GM12878 (cell line): Measurements from ENCODE around the gene AK4. TPM values are rescaled to one million over a fixed set of nuclear protein-coding genes. Genes with fewer than 3 reads are reported as not detected.

Experiments
- ATAC-seq: fragments of 200-7000 bp; cut with Tn5 transposase; 3 replicates; pipeline ENCODE4 v1.9.1; 2020; ENCODE audit warnings: mild to moderate bottlenecking, moderate library complexity
- BruUV-seq: library from RNA; stranded (reverse); fragments of 400-500 nt; replicated peaks from 2 replicates; lab custom pipeline; 2021; lab: Mats Ljungman, UMichigan
- CTCF ChIA-PET: fragments of 300-600 bp; sonication (Branson Sonifier 250); formaldehyde crosslinking; extraction: SDS; loops from one replicate; lab custom pipeline; 2021; ENCODE audit warnings: inconsistent platforms; lab: Yijun Ruan, JAX
- POLR2A ChIA-PET: fragments of 350-600 bp; formaldehyde crosslinking; extraction: SDS; loops from one replicate; lab custom pipeline; 2021; ENCODE audit warnings: inconsistent platforms; lab: Charles Lee
- RAD21 ChIA-PET: fragments of 300-600 bp; sonication (Branson Sonifier 250); formaldehyde crosslinking; loops from one replicate; lab custom pipeline; 2023; ENCODE audit warnings: antibody characterized with exemption; ENCODE audit not compliant: unreplicated experiment; lab: Charles Lee
- SMC1A ChIA-PET: fragments of 300-600 bp; sonication (Branson Sonifier 250); formaldehyde crosslinking; loops from one replicate; lab custom pipeline; 2023; ENCODE audit not compliant: unreplicated experiment, uncharacterized antibody; lab: Charles Lee
- DNase-seq: peaks from one replicate; pipeline ENCODE4 v3.0.0-alpha.2; 2011; ENCODE audit warnings: low read depth, low spot score
- FAIRE-seq: peaks from 3 replicates; lab custom pipeline; 2011; peaks lifted over from hg19 to GRCh38; lab: Jason Lieb, UNC
- H2AFZ ChIP-seq: 2 replicates; pipeline ENCODE4 v1.6.0; 2011; ENCODE audit warnings: low read depth, low read length, control low read depth; ENCODE audit not compliant: control insufficient read depth
- H3K27ac ChIP-seq: 2 replicates; pipeline ENCODE4 v1.5.1; 2011; ENCODE audit warnings: control low read depth; ENCODE audit not compliant: control insufficient read depth, insufficient read depth
- H3K27me3 ChIP-seq, 2 experiments: replicated peaks in 1 of 2; 2 replicates each; pipeline versions ENCODE4 v1.6.0 to v1.6.1; 2011; ENCODE audit warnings: low read length in 1 of 2; ENCODE audit not compliant: control insufficient read depth in 2 of 2, insufficient read depth in 2 of 2
- H3K36me3 ChIP-seq, 2 experiments: 2 replicates each; pipeline ENCODE4 v1.5.1; 2011; ENCODE audit warnings: low read length in 1 of 2; ENCODE audit not compliant: control insufficient read depth in 2 of 2, insufficient read depth in 2 of 2
- H3K4me1 ChIP-seq: 2 replicates; pipeline ENCODE4 v1.6.1; 2011; ENCODE audit warnings: mild to moderate bottlenecking, low read length, moderate library complexity, mixed read lengths; ENCODE audit not compliant: control insufficient read depth, insufficient read depth
- H3K4me2 ChIP-seq: 2 replicates; pipeline ENCODE4 v1.6.0; 2011; ENCODE audit warnings: control low read depth; ENCODE audit not compliant: control insufficient read depth, insufficient read depth
- H3K4me3 ChIP-seq: fragments of 200-600 bp; sonication (generic); 2 replicates; pipeline ENCODE4 v1.5.1; 2016
- H3K79me2 ChIP-seq: 2 replicates; pipeline ENCODE4 v1.6.0; 2011; ENCODE audit warnings: low read length; ENCODE audit not compliant: control insufficient read depth, insufficient read depth
- H3K9ac ChIP-seq: 2 replicates; pipeline ENCODE4 v1.8.0; 2011; ENCODE audit warnings: low read length, control low read depth, mixed read lengths; ENCODE audit not compliant: control insufficient read depth, insufficient read depth
- H3K9me3 ChIP-seq: replicated peaks from 3 replicates; pipeline ENCODE4 v1.5.1; 2011; ENCODE audit warnings: mild to moderate bottlenecking, low read length; ENCODE audit not compliant: control insufficient read depth, insufficient read depth
- H4K20me1 ChIP-seq: 2 replicates; pipeline ENCODE4 v1.6.0; 2011; ENCODE audit not compliant: control insufficient read depth, insufficient read depth
- ATF7 ChIP-seq: fragments of 450-650 bp; IDR thresholded peaks from 2 replicates; pipeline ENCODE4 v1.6.1; 2016; ENCODE audit warnings: low read depth, mild to moderate bottlenecking
- BHLHE40 ChIP-seq, 2 experiments: fragments of 450-650 bp in 1 of 2; IDR thresholded peaks; 2 replicates each; pipeline ENCODE4 v1.6.1; 2011 to 2017; ENCODE audit warnings: low read depth in 2 of 2, borderline replicate concordance in 1 of 2, improper control_type of control experiment in 1 of 2, low read length in 1 of 2, mild to moderate bottlenecking in 1 of 2
- CBX3 ChIP-seq: fragments of 200-600 bp; sonication (generic); IDR thresholded peaks from 2 replicates; pipeline ENCODE4 v1.6.1; 2016; ENCODE audit warnings: low read depth, borderline replicate concordance
- EP300 ChIP-seq, 2 experiments: fragments of 150-350 bp in 1 of 2; IDR thresholded peaks; 2 replicates each; pipeline ENCODE4 v1.6.1; 2011 to 2012; ENCODE audit warnings: low read depth in 2 of 2, low read length in 2 of 2, borderline replicate concordance in 1 of 2, improper control_type of control experiment in 1 of 2, inconsistent platforms in 1 of 2; ENCODE audit not compliant: control insufficient read depth in 1 of 2
- FOXM1 ChIP-seq: IDR thresholded peaks from 2 replicates; pipeline ENCODE4 v1.6.1; 2012; ENCODE audit warnings: low read depth, mild to moderate bottlenecking, inconsistent platforms, low read length, moderate library complexity
- HCFC1 ChIP-seq: fragments of 150-350 bp; IDR thresholded peaks from 2 replicates; pipeline ENCODE4 v1.6.1; 2014; ENCODE audit warnings: low read length
- IRF3 ChIP-seq: fragments of 450-650 bp; IDR thresholded peaks from 2 replicates; pipeline ENCODE4 v1.6.1; 2014; ENCODE audit warnings: mild to moderate bottlenecking
- LARP7 ChIP-seq: fragments of 450-650 bp; IDR thresholded peaks from 2 replicates; pipeline ENCODE4 v1.6.1; 2017; ENCODE audit warnings: mild to moderate bottlenecking
- MEF2A ChIP-seq: IDR thresholded peaks from 2 replicates; pipeline ENCODE4 v1.6.1; 2011; ENCODE audit warnings: low read depth, mild to moderate bottlenecking, low read length, moderate library complexity; ENCODE audit not compliant: insufficient read depth
- NBN ChIP-seq: fragments of 450-650 bp; IDR thresholded peaks from 2 replicates; pipeline ENCODE4 v1.6.1; 2016
- RBBP5 ChIP-seq: fragments of 200-600 bp; sonication (generic); conservative IDR thresholded peaks from 2 replicates; pipeline ENCODE4 v1.6.1; 2016
- SMARCA5 ChIP-seq: fragments of 450-650 bp; IDR thresholded peaks from 2 replicates; pipeline ENCODE4 v1.6.1; 2017; ENCODE audit warnings: mild to moderate bottlenecking
- SP1 ChIP-seq: IDR thresholded peaks from one replicate; pipeline ENCODE4 v1.6.1; 2011; ENCODE audit warnings: low read depth, low read length
- SRF ChIP-seq, 2 experiments: IDR thresholded peaks; 2 replicates each; pipeline ENCODE4 v1.6.1; 2011; ENCODE audit warnings: low read depth in 2 of 2, low read length in 2 of 2, mild to moderate bottlenecking in 1 of 2, moderate library complexity in 1 of 2
- SUZ12 ChIP-seq: fragments of 200-600 bp; sonication (generic); IDR thresholded peaks from one replicate; pipeline ENCODE4 v1.6.1; 2018; ENCODE audit warnings: antibody characterized with exemption, mild to moderate bottlenecking; ENCODE audit not compliant: unreplicated experiment
- TCF12 ChIP-seq: IDR thresholded peaks from 2 replicates; pipeline ENCODE4 v1.6.1; 2011; ENCODE audit warnings: low read depth, mild to moderate bottlenecking, low read length
- USF2 ChIP-seq: IDR thresholded peaks from 2 replicates; pipeline ENCODE4 v1.6.1; 2011; ENCODE audit warnings: low read depth, low read length, improper control_type of control experiment, borderline replicate concordance
- YY1 ChIP-seq: IDR thresholded peaks from 2 replicates; pipeline ENCODE4 v1.6.1; 2011; ENCODE audit warnings: low read depth, mild to moderate bottlenecking, low read length
- WGBS: methylation state at CpG from one replicate; pipeline ENCODE4 v1.1.6; 2016; ENCODE audit warnings: low lambda C conversion rate; ENCODE audit not compliant: insufficient replicate concordance, insufficient coverage; ENCODE audit errors: missing lambda C conversion rate; 5-methylcytosine and 5-hydroxymethylcytosine counted together
- in situ Hi-C: fragments of 300-500 bp; cut with MboI; formaldehyde crosslinking; loops from 9 replicates; pipeline ENCODE4 v1.14.3; 2018; ENCODE audit warnings: mixed read lengths
- intact Hi-C: fragments of 100-400 bp; cut with micrococcal nuclease; formaldehyde crosslinking; loops from one replicate; pipeline ENCODE4 v1.14.2; 2022; ENCODE audit not compliant: unreplicated experiment
- polyA plus RNA-seq, 11 experiments: library from polyadenylated mRNA; depleted of rRNA in 4 of 11; unstranded in 6 of 11; stranded (reverse) in 5 of 11; fragments of >200 nt; fragmentation: Nextera tagmentation in 4 of 11; fragmentation: Illumina TruSeq in 1 of 11; extraction: Ambion mirVana in 4 of 11; extraction: Trizol in 1 of 11; gene quantifications; 1 replicate in 1 of 11; 2 replicates in 10 of 11; pipeline versions ENCODE4 v1.2.1 to v1.2.3, GENCODE V29; 2011 to 2016; ENCODE audit warnings: inconsistent platforms in 2 of 11, missing spikeins in 2 of 11, low read depth in 1 of 11
- total RNA-seq, 4 experiments: library from RNA; depleted of rRNA in 3 of 4; stranded (reverse); fragments of >200 nt in 3 of 4; fragmentation: Illumina TruSeq in 1 of 4; extraction: Trizol in 1 of 4; gene quantifications; 2 replicates each; pipeline versions ENCODE4 v1.2.1 to v1.2.3, GENCODE V29; 2013 to 2021
- TF ChIP-seq, protein P1 (sequence below): fragments of 450-650 bp; IDR thresholded peaks from 2 replicates; pipeline ENCODE4 v1.6.1; 2017; ENCODE audit warnings: low read depth, mild to moderate bottlenecking, moderate library complexity

The AK4 gene
- total and polyA plus RNA-seq, 10 of the 15 experiments (the other 5 are each of a cell fraction or from before 2014, with no cell fraction given) = 23.9 to 161 (median 49.0) TPM

- BruUV-seq = no TSS peak
- POLR2A ChIA-PET = no interaction called here
- in situ Hi-C loops = loop anchor here (5.0 to 10.0 kb wide), 2 partner anchors 449 to 1007 kb away; no protein-coding TSS in a partner anchor
These were observed 90.0 kb downstream of the AK4 start for GRCh38 chr1:65238010-65238409.

More at GRCh38 chr1:65238010-65238409, 90.0 kb downstream of the AK4 start:
- H3K36me3 ChIP-seq = no peaks in the 10 kb centered on the region
- H4K20me1 ChIP-seq = no peaks in the 10 kb centered on the region
- H3K9ac ChIP-seq = no peak overlapping the region
- DNase-seq (no peak), FAIRE-seq (no peak), ATAC-seq (no peak)
- 57% methylated on average over 6 of the region's 6 CpGs for WGBS
- no peak overlapping the region for H3K4me3 ChIP-seq
- H3K4me2 ChIP-seq = no peak overlapping the region
- ChIA-PET SMC1A (interaction anchor here (1.0 to 1.3 kb wide), 2 partner anchors 9 to 447 kb away, joined by 3 to 4 read pairs; no protein-coding TSS in a partner anchor), CTCF (interaction anchor here (2.9 to 4.0 kb wide), 2 partner anchors 449 to 453 kb away, joined by 8 to 61 read pairs; no protein-coding TSS in a partner anchor), RAD21 (interaction anchor here (1.1 kb wide), 1 partner anchor 450 kb away, joined by 4 read pairs; no protein-coding TSS in a partner anchor)
- intact Hi-C loops = loop anchor here (5.0 to 10.0 kb wide), 2 partner anchors 197 to 219 kb away; no protein-coding TSS in a partner anchor
- no peaks in the 10 kb centered on the region for H3K9me3 ChIP-seq
- no peaks in the 10 kb centered on the region for H3K79me2 ChIP-seq
- H3K27me3 ChIP-seq = no peaks in the 10 kb centered on the region
- H2AFZ ChIP-seq = no peak overlapping the region
- H3K4me1 ChIP-seq = no peaks in the 10 kb centered on the region
- TF ChIP-seq SUZ12 (no peak), ATF7 (no peak), LARP7 (no peak), NBN (no peak), USF2 (no peak), EP300 (IDR thresholded peaks at IDR 0.05; ENCODE audit: borderline replicate concordance in 1 of 2, control insufficient read depth in 1 of 2, low read depth in 2 of 2, low read length in 2 of 2) (no peak), IRF3 (no peak), YY1 (no peak), SP1 (no peak), FOXM1 (no peak), MEF2A (no peak), SRF (IDR thresholded peaks at IDR 0.05; ENCODE audit: low read depth in 2 of 2, low read length in 2 of 2) (no peak), RBBP5 (no peak), SMARCA5 (no peak), TCF12 (no peak), BHLHE40 (IDR thresholded peaks at IDR 0.05; ENCODE audit: borderline replicate concordance in 1 of 2, low read depth in 2 of 2, low read length in 1 of 2) (no peak), CBX3 (no peak), HCFC1 (no peak)
- TF ChIP-seq, protein P1, sequence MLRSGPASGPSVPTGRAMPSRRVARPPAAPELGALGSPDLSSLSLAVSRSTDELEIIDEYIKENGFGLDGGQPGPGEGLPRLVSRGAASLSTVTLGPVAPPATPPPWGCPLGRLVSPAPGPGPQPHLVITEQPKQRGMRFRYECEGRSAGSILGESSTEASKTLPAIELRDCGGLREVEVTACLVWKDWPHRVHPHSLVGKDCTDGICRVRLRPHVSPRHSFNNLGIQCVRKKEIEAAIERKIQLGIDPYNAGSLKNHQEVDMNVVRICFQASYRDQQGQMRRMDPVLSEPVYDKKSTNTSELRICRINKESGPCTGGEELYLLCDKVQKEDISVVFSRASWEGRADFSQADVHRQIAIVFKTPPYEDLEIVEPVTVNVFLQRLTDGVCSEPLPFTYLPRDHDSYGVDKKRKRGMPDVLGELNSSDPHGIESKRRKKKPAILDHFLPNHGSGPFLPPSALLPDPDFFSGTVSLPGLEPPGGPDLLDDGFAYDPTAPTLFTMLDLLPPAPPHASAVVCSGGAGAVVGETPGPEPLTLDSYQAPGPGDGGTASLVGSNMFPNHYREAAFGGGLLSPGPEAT = no peak
- no peak overlapping the region for H3K27ac ChIP-seq
